ENCODE results near the gene CLN6. TPM values are rescaled to one million over a fixed set of nuclear protein-coding genes. Genes with fewer than 3 reads are reported as not detected.

Gene CLN6
- total RNA-seq, 1 experiment from 2014 or later: 31.4 TPM

- DNase-seq (ENCODE audit: unreplicated experiment): no peak
- H3K4me3 Mint-ChIP-seq (ENCODE audit: unreplicated experiment): no peak overlapping the region
- H3K27ac Mint-ChIP-seq (ENCODE audit: low read depth, unreplicated experiment): peak overlapping the region; percentile 54
- CTCF ChIA-PET: interaction anchor here (0.5 kb wide), 1 partner anchor 189 kb away, joined by 4 read pairs; no protein-coding TSS in a partner anchor
- peaks cover 70% of the 10 kb centered on the region for H3K36me3 Mint-ChIP-seq (ENCODE audit: insufficient read depth, unreplicated experiment)
- BruUV-seq (replicated peaks): no TSS peak
- intact Hi-C loops (cut with micrococcal nuclease): no loop called here
- H3K4me1 Mint-ChIP-seq (ENCODE audit: insufficient read depth, unreplicated experiment): no peaks in the 10 kb centered on the region
- H3K9me3 Mint-ChIP-seq (ENCODE audit: unreplicated experiment): no peaks in the 10 kb centered on the region
- POLR2A ChIA-PET: interaction anchor here (0.8 to 1.4 kb wide), 2 partner anchors 19 to 28 kb away, joined by 4 to 5 read pairs; no protein-coding TSS in a partner anchor
- no peaks in the 10 kb centered on the region for H3K27me3 Mint-ChIP-seq (ENCODE audit: insufficient read depth, unreplicated experiment)
- TF ChIP-seq, protein P1, sequence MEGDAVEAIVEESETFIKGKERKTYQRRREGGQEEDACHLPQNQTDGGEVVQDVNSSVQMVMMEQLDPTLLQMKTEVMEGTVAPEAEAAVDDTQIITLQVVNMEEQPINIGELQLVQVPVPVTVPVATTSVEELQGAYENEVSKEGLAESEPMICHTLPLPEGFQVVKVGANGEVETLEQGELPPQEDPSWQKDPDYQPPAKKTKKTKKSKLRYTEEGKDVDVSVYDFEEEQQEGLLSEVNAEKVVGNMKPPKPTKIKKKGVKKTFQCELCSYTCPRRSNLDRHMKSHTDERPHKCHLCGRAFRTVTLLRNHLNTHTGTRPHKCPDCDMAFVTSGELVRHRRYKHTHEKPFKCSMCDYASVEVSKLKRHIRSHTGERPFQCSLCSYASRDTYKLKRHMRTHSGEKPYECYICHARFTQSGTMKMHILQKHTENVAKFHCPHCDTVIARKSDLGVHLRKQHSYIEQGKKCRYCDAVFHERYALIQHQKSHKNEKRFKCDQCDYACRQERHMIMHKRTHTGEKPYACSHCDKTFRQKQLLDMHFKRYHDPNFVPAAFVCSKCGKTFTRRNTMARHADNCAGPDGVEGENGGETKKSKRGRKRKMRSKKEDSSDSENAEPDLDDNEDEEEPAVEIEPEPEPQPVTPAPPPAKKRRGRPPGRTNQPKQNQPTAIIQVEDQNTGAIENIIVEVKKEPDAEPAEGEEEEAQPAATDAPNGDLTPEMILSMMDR (IDR thresholded peaks at IDR 0.05; ENCODE audit: unreplicated experiment): no peak
Observed at GRCh38 chr15:68197661-68198437, 31.7 kb downstream of the CLN6 start.

GRCh38 chr15:68197170-68197492, 32.4 kb downstream of the CLN6 start:
- ChIA-PET CTCF (no interaction called here), POLR2A (interaction anchor here (0.8 kb wide), 1 partner anchor 28 kb away, joined by 5 read pairs; no protein-coding TSS in a partner anchor)
- no TSS peak for BruUV-seq (replicated peaks)
- no peaks in the 10 kb centered on the region for H3K9me3 Mint-ChIP-seq (ENCODE audit: unreplicated experiment)
- H3K36me3 Mint-ChIP-seq (ENCODE audit: insufficient read depth, unreplicated experiment): peaks cover 77% of the 10 kb centered on the region
- no peaks in the 10 kb centered on the region for H3K27me3 Mint-ChIP-seq (ENCODE audit: insufficient read depth, unreplicated experiment)
- H3K4me3 Mint-ChIP-seq (ENCODE audit: unreplicated experiment): no peak overlapping the region
- TF ChIP-seq, protein P1 (IDR thresholded peaks at IDR 0.05; ENCODE audit: unreplicated experiment): no peak
- no peak for DNase-seq (ENCODE audit: unreplicated experiment)
- no peaks in the 10 kb centered on the region for H3K4me1 Mint-ChIP-seq (ENCODE audit: insufficient read depth, unreplicated experiment)
- peak overlapping the region; percentile 54 for H3K27ac Mint-ChIP-seq (ENCODE audit: low read depth, unreplicated experiment)
- intact Hi-C loops (cut with micrococcal nuclease): no loop called here

DNA sequence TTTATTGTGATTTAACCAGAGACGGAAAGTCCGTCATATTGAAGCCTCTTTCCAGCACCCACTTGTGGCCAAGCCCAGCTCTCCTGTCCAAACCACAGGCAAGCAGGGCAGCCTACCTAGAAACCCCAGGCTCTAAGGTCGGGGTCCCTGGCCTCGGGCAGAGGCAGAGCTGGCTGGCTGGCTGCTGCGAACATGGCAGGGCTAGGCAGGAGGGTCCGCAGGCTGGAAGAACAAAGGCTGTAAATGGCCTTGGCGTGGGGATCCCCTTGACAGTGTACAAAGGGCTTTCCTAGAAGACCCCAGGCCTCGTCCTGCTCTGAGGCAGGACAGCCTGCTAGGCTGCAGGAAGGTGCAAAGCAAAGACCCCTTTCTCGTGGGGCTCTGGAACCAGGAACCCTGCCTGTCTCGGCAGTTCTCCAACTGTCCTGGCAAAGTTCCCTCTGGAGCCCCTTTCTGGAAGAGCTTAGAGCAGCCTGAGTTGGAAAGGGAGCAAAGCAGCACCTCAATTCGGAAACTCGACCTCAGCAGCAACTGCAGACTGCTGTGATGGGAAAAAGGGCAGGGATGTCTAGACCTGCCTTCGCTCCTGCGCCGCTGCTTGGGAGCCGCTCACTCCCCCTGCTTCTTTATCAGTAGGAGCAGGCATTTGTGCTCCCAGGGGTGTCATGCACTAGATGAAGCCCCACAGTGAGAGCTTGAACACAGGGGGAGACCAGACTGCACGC, 32.9 kb downstream of the CLN6 start:
- ChIA-PET POLR2A (interaction anchor here (0.8 to 0.9 kb wide), 2 partner anchors 14 to 29 kb away, joined by 3 to 5 read pairs; no protein-coding TSS in a partner anchor), CTCF (interaction anchor here (0.5 kb wide), 1 partner anchor 99 kb away, joined by 4 read pairs; no protein-coding TSS in a partner anchor)
- Mint-ChIP-seq H3K36me3 (ENCODE audit: insufficient read depth, unreplicated experiment) (peaks cover 82% of the 10 kb centered on the region), H3K4me1 (ENCODE audit: insufficient read depth, unreplicated experiment) (no peaks in the 10 kb centered on the region), H3K4me3 (ENCODE audit: unreplicated experiment) (no peak overlapping the region), H3K27ac (ENCODE audit: low read depth, unreplicated experiment) (no peak overlapping the region), H3K27me3 (ENCODE audit: insufficient read depth, unreplicated experiment) (no peaks in the 10 kb centered on the region), H3K9me3 (ENCODE audit: unreplicated experiment) (no peaks in the 10 kb centered on the region)
- intact Hi-C loops (cut with micrococcal nuclease): no loop called here
- no peak for DNase-seq (ENCODE audit: unreplicated experiment)
- BruUV-seq (replicated peaks): no TSS peak
- TF ChIP-seq, protein P1 (IDR thresholded peaks at IDR 0.05; ENCODE audit: unreplicated experiment): no peak
